HG02759 (cell line): ENCODE data around the gene KPNA5.
A peak's percentile ranks its signal among the peaks of the same experiment; 100 is the strongest.

Experiments
- ATAC-seq: cut with Tn5 transposase; IDR thresholded peaks from one replicate; pipeline ENCODE4 v1.9.1; 2021; ENCODE audit warnings: mild to moderate bottlenecking, moderate library complexity; ENCODE audit not compliant: unreplicated experiment

KPNA5 gene

DNA sequence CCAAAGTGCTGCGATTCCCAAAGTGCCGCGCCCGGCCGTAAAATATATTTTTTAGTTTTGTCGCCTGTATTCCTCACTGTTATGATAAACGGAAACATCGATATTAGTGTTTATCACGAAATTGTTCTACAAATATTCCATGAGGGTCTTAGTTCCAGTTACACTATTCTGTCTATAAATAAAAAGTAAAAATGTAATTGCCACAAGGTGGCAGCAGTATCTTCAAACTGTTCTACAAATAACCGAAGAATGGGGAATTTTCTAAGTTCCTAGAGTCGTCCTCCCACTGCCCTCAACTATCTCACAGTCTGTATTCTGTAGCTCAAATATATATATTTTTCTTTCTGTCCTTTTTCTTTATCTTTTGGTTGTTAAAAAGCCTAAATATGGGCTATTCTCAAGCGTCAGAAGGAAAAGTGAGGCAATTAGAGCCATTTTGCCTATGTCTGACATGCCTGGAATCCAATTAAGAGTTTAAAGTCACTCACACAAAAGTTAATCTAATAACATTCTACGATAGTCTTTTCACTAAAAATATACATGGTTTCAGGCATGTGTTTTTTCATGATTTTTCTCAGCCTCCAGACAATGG, 98.7 kb downstream of the KPNA5 start:
- ATAC-seq: peak; percentile 68

DNA sequence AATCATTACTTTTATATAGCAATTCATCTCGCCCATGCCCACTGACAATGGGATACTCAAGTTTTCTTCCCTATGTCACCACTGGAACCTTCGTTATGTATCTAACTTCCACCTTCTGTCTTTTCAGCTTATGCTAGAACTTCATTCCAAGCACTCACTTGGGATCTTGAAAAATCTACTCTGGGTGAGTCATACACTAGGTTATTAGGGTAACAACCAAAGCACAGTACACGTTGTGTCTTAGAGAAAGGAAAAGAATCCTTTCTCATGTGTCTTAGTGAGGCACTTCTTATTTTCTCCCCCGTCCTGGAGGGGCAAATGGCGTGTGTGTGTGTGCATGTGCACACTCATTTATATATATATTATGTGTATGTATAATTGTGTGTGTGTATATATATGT, 102.8 kb downstream of the KPNA5 start:
- ATAC-seq: no peak
